Measurements from ENCODE around the gene MED15.
A peak's percentile ranks its signal among the peaks of the same experiment; 100 is the strongest.

The MED15 gene

GRCh38 chr22:20574920-20575353, 67.5 kb downstream of the MED15 start:
- Histone ChIP-seq H3K4me3 (ENCODE audit: low read depth in 1 of 5, low read length in 5 of 5) (no peak overlapping the region), H3K9me3 (ENCODE audit: control insufficient read depth in 5 of 5, low read length in 5 of 5) (no peaks in the 10 kb centered on the region), H3K27me3 (ENCODE audit: control insufficient read depth in 5 of 5, insufficient read depth in 4 of 5, low read length in 5 of 5) (no peaks in the 10 kb centered on the region), H3K4me1 (ENCODE audit: control insufficient read depth in 5 of 5, insufficient read depth in 5 of 5, low read length in 5 of 5) (peaks cover 9 to 48% (median 39%) of the 10 kb centered on the region in 5 donors), H3K36me3 (ENCODE audit: control insufficient read depth in 5 of 5, insufficient read depth in 5 of 5, low read length in 5 of 5) (peaks cover 0 to 78% (median 60%) of the 10 kb centered on the region in 5 donors), H3K9ac (ENCODE audit: low read length in 5 of 5) (no peak overlapping the region), H3K27ac (ENCODE audit: low read depth, low read length) (no peak overlapping the region)

DNA sequence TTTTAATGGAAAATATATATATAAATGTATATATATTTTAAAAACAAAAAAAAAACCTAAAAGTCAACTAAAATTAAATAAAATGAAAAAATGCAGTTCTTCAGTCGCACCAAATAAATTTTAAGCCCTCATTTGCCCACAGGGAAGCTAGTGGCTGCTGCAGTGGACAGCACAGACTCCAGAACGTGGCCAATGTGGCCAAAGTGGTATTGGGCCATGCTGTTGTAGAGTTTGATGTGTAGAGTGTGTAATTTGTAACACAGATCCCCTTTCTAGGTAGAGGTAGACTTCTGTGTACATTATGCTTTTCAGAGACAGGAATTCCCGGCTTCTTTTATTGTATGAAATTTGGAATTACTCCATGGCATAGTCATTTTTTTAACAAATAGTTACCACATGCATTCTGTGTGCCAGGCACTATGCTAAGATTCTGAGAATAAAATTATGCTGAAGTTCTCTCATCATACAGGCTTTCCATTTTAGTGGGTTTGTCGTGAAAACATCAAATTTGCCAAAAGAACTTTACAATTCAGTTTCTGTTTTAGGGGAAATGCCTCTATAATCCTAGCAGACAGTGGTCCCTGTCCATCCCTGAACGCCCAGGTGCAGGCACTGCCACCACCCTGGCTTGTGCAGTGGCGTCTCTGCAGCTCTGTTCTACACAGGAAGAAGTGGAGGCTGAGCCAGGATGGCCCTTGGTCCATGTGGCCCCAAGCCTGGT, 68.5 kb downstream of the MED15 start:
- Histone ChIP-seq H3K4me3 (ENCODE audit: low read depth in 1 of 5, low read length in 5 of 5) (no peak overlapping the region), H3K27me3 (ENCODE audit: control insufficient read depth in 5 of 5, insufficient read depth in 4 of 5, low read length in 5 of 5) (no peaks in the 10 kb centered on the region), H3K9me3 (ENCODE audit: control insufficient read depth in 5 of 5, low read length in 5 of 5) (no peaks in the 10 kb centered on the region), H3K36me3 (ENCODE audit: control insufficient read depth in 5 of 5, insufficient read depth in 5 of 5, low read length in 5 of 5) (peaks cover 0 to 84% (median 67%) of the 10 kb centered on the region in 5 donors), H3K9ac (ENCODE audit: low read length in 5 of 5) (no peak overlapping the region), H3K4me1 (ENCODE audit: control insufficient read depth in 5 of 5, insufficient read depth in 5 of 5, low read length in 5 of 5) (peaks cover 9 to 49% (median 39%) of the 10 kb centered on the region in 5 donors), H3K27ac (ENCODE audit: low read depth, low read length) (peak overlapping the region; percentile 44)

- peaks cover 9 to 49% (median 39%) of the 10 kb centered on the region in 5 donors for H3K4me1 ChIP-seq (ENCODE audit: control insufficient read depth in 5 of 5, insufficient read depth in 5 of 5, low read length in 5 of 5)
- peak overlapping the region; percentile 44 for H3K27ac ChIP-seq (ENCODE audit: low read depth, low read length)
- no peak overlapping the region for H3K9ac ChIP-seq (ENCODE audit: low read length in 5 of 5)
- H3K9me3 ChIP-seq (ENCODE audit: control insufficient read depth in 5 of 5, low read length in 5 of 5) = no peaks in the 10 kb centered on the region
- H3K36me3 ChIP-seq (ENCODE audit: control insufficient read depth in 5 of 5, insufficient read depth in 5 of 5, low read length in 5 of 5) = peaks cover 0 to 84% (median 67%) of the 10 kb centered on the region in 5 donors
- no peaks in the 10 kb centered on the region for H3K27me3 ChIP-seq (ENCODE audit: control insufficient read depth in 5 of 5, insufficient read depth in 4 of 5, low read length in 5 of 5)
- no peak overlapping the region for H3K4me3 ChIP-seq (ENCODE audit: low read depth in 1 of 5, low read length in 5 of 5)
Observed at GRCh38 chr22:20576445-20576816, 69.0 kb downstream of the MED15 start.

DNA sequence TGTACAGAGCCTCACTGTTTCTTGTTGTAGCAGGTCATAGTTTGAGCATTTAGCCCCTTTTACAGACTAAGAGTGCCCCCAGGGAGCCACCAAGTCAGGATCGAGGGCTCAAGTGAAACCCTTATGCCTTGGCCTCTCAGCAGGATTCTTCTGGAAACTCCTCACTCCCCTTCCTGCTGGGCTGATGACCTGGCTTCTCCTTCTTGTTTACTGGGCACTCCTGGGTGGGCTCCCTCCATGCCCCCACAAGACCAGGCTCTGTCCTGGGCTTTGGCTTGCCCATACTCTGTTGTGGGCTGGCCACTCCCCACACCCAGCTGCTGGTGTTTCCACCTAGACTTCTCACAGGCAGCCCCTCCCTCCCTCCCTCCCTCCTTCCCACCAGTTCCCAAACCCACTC, 69.6 kb downstream of the MED15 start:
- H3K4me1 ChIP-seq (ENCODE audit: control insufficient read depth in 5 of 5, insufficient read depth in 5 of 5, low read length in 5 of 5) = peaks cover 9 to 45% (median 36%) of the 10 kb centered on the region in 5 donors
- no peaks in the 10 kb centered on the region for H3K9me3 ChIP-seq (ENCODE audit: control insufficient read depth in 5 of 5, low read length in 5 of 5)
- H3K27ac ChIP-seq (ENCODE audit: low read depth, low read length) = peak overlapping the region; percentile 44
- H3K9ac ChIP-seq (ENCODE audit: low read length in 5 of 5) = peak overlapping the region in 2 of 5 donors; percentile 14 to 26
- H3K27me3 ChIP-seq (ENCODE audit: control insufficient read depth in 5 of 5, insufficient read depth in 4 of 5, low read length in 5 of 5) = no peaks in the 10 kb centered on the region
- H3K4me3 ChIP-seq (ENCODE audit: low read depth in 1 of 5, low read length in 5 of 5) = no peak overlapping the region
- H3K36me3 ChIP-seq (ENCODE audit: control insufficient read depth in 5 of 5, insufficient read depth in 5 of 5, low read length in 5 of 5) = peaks cover 0 to 84% (median 69%) of the 10 kb centered on the region in 5 donors

DNA sequence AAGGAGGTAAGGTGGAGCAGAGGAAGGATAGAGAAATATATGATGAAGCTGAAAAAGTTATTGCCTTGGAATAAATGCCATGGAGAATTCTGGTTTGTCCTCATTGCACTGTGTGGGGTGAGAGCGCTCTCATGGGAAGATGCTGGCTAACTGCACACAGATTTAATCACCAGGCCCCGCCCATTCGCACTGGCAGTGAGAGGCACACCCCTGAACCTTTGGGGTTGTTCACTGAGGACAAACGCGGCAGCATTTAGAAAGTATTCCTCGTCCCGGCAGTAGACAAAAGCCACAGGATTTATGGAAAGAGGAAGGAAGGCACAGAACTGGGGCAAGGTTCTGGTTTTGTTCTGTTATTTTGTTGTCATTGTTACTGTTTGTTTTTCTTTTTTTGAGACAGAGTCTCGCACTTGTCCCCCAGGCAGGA, 70.2 kb downstream of the MED15 start:
- Histone ChIP-seq H3K27ac (ENCODE audit: low read depth, low read length) (peak overlapping the region; percentile 44), H3K9ac (ENCODE audit: low read length in 5 of 5) (no peak overlapping the region), H3K4me1 (ENCODE audit: control insufficient read depth in 5 of 5, insufficient read depth in 5 of 5, low read length in 5 of 5) (peaks cover 9 to 45% (median 36%) of the 10 kb centered on the region in 5 donors), H3K27me3 (ENCODE audit: control insufficient read depth in 5 of 5, insufficient read depth in 4 of 5, low read length in 5 of 5) (no peaks in the 10 kb centered on the region), H3K4me3 (ENCODE audit: low read depth in 1 of 5, low read length in 5 of 5) (no peak overlapping the region), H3K36me3 (ENCODE audit: control insufficient read depth in 5 of 5, insufficient read depth in 5 of 5, low read length in 5 of 5) (peaks cover 0 to 84% (median 69%) of the 10 kb centered on the region in 5 donors), H3K9me3 (ENCODE audit: control insufficient read depth in 5 of 5, low read length in 5 of 5) (no peaks in the 10 kb centered on the region)

- Histone ChIP-seq H3K9me3 (ENCODE audit: control insufficient read depth in 5 of 5, low read length in 5 of 5) (no peaks in the 10 kb centered on the region), H3K4me3 (ENCODE audit: low read depth in 1 of 5, low read length in 5 of 5) (no peak overlapping the region), H3K36me3 (ENCODE audit: control insufficient read depth in 5 of 5, insufficient read depth in 5 of 5, low read length in 5 of 5) (peaks cover 0 to 84% (median 72%) of the 10 kb centered on the region in 5 donors), H3K9ac (ENCODE audit: low read length in 5 of 5) (no peak overlapping the region), H3K27ac (ENCODE audit: low read depth, low read length) (no peak overlapping the region), H3K27me3 (ENCODE audit: control insufficient read depth in 5 of 5, insufficient read depth in 4 of 5, low read length in 5 of 5) (no peaks in the 10 kb centered on the region), H3K4me1 (ENCODE audit: control insufficient read depth in 5 of 5, insufficient read depth in 5 of 5, low read length in 5 of 5) (peaks cover 9 to 45% (median 36%) of the 10 kb centered on the region in 5 donors)
Observed at GRCh38 chr22:20578192-20578591, 70.8 kb downstream of the MED15 start.

GRCh38 chr22:20578707-20579106, 71.3 kb downstream of the MED15 start:
- no peaks in the 10 kb centered on the region for H3K9me3 ChIP-seq (ENCODE audit: control insufficient read depth in 5 of 5, low read length in 5 of 5)
- H3K27me3 ChIP-seq (ENCODE audit: control insufficient read depth in 5 of 5, insufficient read depth in 4 of 5, low read length in 5 of 5) = no peaks in the 10 kb centered on the region
- H3K4me3 ChIP-seq (ENCODE audit: low read depth in 1 of 5, low read length in 5 of 5) = no peak overlapping the region
- H3K4me1 ChIP-seq (ENCODE audit: control insufficient read depth in 5 of 5, insufficient read depth in 5 of 5, low read length in 5 of 5) = peaks cover 9 to 45% (median 36%) of the 10 kb centered on the region in 5 donors
- H3K9ac ChIP-seq (ENCODE audit: low read length in 5 of 5) = peak overlapping the region in 1 of 5 donors; percentile 24
- peaks cover 0 to 84% (median 73%) of the 10 kb centered on the region in 5 donors for H3K36me3 ChIP-seq (ENCODE audit: control insufficient read depth in 5 of 5, insufficient read depth in 5 of 5, low read length in 5 of 5)
- no peak overlapping the region for H3K27ac ChIP-seq (ENCODE audit: low read depth, low read length)

DNA sequence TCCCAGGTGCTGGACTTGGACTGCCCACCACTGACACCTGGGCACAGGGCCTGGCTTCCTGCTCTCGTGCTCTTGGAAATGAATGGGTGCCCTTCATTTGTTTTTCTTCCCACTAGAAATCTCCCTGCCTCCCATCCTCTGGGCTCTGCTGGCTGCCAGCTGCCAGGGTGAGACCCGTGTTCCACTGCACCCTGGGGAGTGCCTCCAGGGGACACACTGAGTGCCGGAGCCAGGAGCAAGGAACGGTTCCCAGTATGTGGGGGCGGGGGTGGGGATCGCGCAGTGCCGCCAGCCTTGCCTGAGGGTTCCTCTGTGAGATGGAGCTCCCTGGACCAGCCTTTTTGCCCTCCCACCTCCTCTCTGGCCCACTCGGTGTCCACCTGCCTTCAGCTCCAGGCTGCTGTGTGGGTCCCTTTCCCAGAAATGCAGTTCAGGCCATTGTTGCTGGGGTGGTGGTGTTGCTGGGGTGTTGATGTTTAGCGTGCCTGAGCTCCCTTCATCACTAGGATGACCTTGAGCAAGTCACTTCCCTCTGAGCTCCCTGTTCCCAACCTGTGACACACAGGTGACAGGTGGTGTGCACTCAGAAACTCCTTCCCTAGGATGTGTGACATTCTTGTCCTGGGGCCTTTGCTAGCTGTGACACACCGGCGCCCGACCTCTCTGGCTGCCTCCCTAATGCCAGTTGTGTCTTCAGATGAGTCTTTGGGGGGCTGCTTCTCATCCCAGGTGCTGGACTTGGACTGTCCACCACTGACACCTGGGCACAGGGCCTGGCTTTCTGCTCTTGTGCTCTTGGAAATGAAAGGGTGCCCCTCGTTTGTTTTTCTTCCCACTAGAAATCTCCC, 72.1 kb downstream of the MED15 start:
- Histone ChIP-seq H3K9ac (ENCODE audit: low read length in 5 of 5) (no peak overlapping the region), H3K4me1 (ENCODE audit: control insufficient read depth in 5 of 5, insufficient read depth in 5 of 5, low read length in 5 of 5) (peaks cover 9 to 45% (median 36%) of the 10 kb centered on the region in 5 donors), H3K9me3 (ENCODE audit: control insufficient read depth in 5 of 5, low read length in 5 of 5) (no peaks in the 10 kb centered on the region), H3K4me3 (ENCODE audit: low read depth in 1 of 5, low read length in 5 of 5) (no peak overlapping the region), H3K27ac (ENCODE audit: low read depth, low read length) (no peak overlapping the region), H3K36me3 (ENCODE audit: control insufficient read depth in 5 of 5, insufficient read depth in 5 of 5, low read length in 5 of 5) (peaks cover 0 to 84% (median 73%) of the 10 kb centered on the region in 5 donors), H3K27me3 (ENCODE audit: control insufficient read depth in 5 of 5, insufficient read depth in 4 of 5, low read length in 5 of 5) (no peaks in the 10 kb centered on the region)

- Histone ChIP-seq H3K27ac (ENCODE audit: low read depth, low read length) (no peak overlapping the region), H3K9me3 (ENCODE audit: control insufficient read depth in 5 of 5, low read length in 5 of 5) (no peaks in the 10 kb centered on the region), H3K36me3 (ENCODE audit: control insufficient read depth in 5 of 5, insufficient read depth in 5 of 5, low read length in 5 of 5) (peaks cover 0 to 84% (median 73%) of the 10 kb centered on the region in 5 donors), H3K27me3 (ENCODE audit: control insufficient read depth in 5 of 5, insufficient read depth in 4 of 5, low read length in 5 of 5) (no peaks in the 10 kb centered on the region), H3K4me1 (ENCODE audit: control insufficient read depth in 5 of 5, insufficient read depth in 5 of 5, low read length in 5 of 5) (peaks cover 9 to 45% (median 36%) of the 10 kb centered on the region in 5 donors), H3K9ac (ENCODE audit: low read length in 5 of 5) (no peak overlapping the region), H3K4me3 (ENCODE audit: low read depth in 1 of 5, low read length in 5 of 5) (no peak overlapping the region)
Observed at GRCh38 chr22:20580179-20580578, 72.8 kb downstream of the MED15 start.
